HG03095 (cell line): ENCODE measurements around the gene SGPP1.
"Not testable (repeated sequence)": the region's sequence is repeated elsewhere in the genome, so short reads cannot be mapped to it uniquely, and the experiment has no call there.

Source experiments
- ATAC-seq: cut with Tn5 transposase; IDR thresholded peaks from one replicate; pipeline ENCODE4 v1.9.1; 2021; ENCODE audit warnings: moderate library complexity; ENCODE audit not compliant: unreplicated experiment

SGPP1 gene

GRCh38 chr14:63727736-63728728, at the start of gene SGPP1:
TSS of gene SGPP1 (minus strand) at chr14:63728065. CDS start at chr14:63727944, 121 bp downstream.
- ATAC-seq, result peak; percentile 84

- no peak for ATAC-seq
Observed at GRCh38 chr14:63777024-63777423, 49.2 kb upstream of the SGPP1 start.

- no peak for ATAC-seq
Observed at GRCh38 chr14:63773504-63773903, 45.6 kb upstream of the SGPP1 start.

GRCh38 chr14:63770187-63770807, 42.4 kb upstream of the SGPP1 start:
- ATAC-seq, result no peak

- no peak for ATAC-seq
Observed at GRCh38 chr14:63766611-63767010, 38.7 kb upstream of the SGPP1 start.

GRCh38 chr14:63764620-63765139, 36.8 kb upstream of the SGPP1 start:
- no peak for ATAC-seq

- no peak for ATAC-seq
Observed at GRCh38 chr14:63764103-63764502, 36.2 kb upstream of the SGPP1 start.

- no peak for ATAC-seq
Observed at GRCh38 chr14:63761351-63762117, 33.7 kb upstream of the SGPP1 start.

GRCh38 chr14:63760014-63760413, 32.1 kb upstream of the SGPP1 start:
- peak; percentile 62 for ATAC-seq

GRCh38 chr14:63759456-63759855, 31.6 kb upstream of the SGPP1 start:
- peak; percentile 62 for ATAC-seq

GRCh38 chr14:63757211-63757610, 29.3 kb upstream of the SGPP1 start:
- no peak for ATAC-seq

- no peak for ATAC-seq
Observed at GRCh38 chr14:63752449-63753169, 24.7 kb upstream of the SGPP1 start.

- not testable (repeated sequence) for ATAC-seq
Observed at GRCh38 chr14:63751076-63751475, 23.2 kb upstream of the SGPP1 start.

- peak; percentile 25 for ATAC-seq
Observed at GRCh38 chr14:63747846-63748245, 20.0 kb upstream of the SGPP1 start.

- ATAC-seq, result peak; percentile 74
Observed at GRCh38 chr14:63745858-63746425, 18.1 kb upstream of the SGPP1 start.

- ATAC-seq, result no peak
Observed at GRCh38 chr14:63745272-63745671, 17.4 kb upstream of the SGPP1 start.

- ATAC-seq, result peak; percentile 84
Observed at GRCh38 chr14:63737582-63738006, 9.7 kb upstream of the SGPP1 start.

GRCh38 chr14:63735720-63736119, 7.9 kb upstream of the SGPP1 start:
- no peak for ATAC-seq

- no peak for ATAC-seq
Observed at GRCh38 chr14:63730659-63731058, 2.8 kb upstream of the SGPP1 start.

- ATAC-seq, result peak; percentile 33
Observed at GRCh38 chr14:63727231-63727735, 582 bp downstream of the SGPP1 start.
